Measurements from ENCODE around the gene FBXO39.
"Not testable (repeated sequence)": the region's sequence is repeated elsewhere in the genome, so short reads cannot be mapped to it uniquely, and the experiment has no call there.

FBXO39 gene

DNA sequence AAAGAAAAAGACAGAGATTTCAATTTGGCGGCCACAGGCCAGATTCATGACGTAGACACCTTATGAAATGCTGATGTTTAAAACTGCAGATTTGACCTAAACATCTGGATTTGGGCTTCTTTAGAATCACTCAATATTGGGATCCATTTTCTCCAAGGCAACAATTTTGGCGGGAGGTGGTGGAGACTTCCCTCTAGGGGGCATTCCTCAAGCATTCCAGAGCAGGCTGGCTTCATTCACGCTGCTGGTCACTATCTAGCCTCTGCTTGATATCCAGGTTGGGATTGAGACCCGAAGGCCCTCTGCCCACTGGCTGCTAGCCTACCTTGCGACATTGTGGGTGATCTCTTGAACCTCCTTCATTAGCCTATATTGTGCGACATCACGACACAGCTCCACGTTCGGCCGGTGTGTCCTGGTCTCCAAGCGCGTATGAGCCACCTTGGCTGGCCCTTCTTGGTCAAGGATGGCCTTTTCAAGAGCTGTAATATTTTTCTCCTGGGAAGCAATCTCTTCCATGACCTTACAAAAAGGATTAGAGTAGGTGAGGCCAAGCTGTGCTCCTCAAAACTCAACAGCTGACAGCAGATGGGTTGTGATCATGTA lies 24.5 kb downstream of the FBXO39 start:
- TF ChIP-seq, protein P1, sequence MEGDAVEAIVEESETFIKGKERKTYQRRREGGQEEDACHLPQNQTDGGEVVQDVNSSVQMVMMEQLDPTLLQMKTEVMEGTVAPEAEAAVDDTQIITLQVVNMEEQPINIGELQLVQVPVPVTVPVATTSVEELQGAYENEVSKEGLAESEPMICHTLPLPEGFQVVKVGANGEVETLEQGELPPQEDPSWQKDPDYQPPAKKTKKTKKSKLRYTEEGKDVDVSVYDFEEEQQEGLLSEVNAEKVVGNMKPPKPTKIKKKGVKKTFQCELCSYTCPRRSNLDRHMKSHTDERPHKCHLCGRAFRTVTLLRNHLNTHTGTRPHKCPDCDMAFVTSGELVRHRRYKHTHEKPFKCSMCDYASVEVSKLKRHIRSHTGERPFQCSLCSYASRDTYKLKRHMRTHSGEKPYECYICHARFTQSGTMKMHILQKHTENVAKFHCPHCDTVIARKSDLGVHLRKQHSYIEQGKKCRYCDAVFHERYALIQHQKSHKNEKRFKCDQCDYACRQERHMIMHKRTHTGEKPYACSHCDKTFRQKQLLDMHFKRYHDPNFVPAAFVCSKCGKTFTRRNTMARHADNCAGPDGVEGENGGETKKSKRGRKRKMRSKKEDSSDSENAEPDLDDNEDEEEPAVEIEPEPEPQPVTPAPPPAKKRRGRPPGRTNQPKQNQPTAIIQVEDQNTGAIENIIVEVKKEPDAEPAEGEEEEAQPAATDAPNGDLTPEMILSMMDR (IDR thresholded peaks at IDR 0.05; ENCODE audit: low read depth, low read length): no peak
- DNase-seq (ENCODE audit: extremely low read depth, low read depth): no peak

DNA sequence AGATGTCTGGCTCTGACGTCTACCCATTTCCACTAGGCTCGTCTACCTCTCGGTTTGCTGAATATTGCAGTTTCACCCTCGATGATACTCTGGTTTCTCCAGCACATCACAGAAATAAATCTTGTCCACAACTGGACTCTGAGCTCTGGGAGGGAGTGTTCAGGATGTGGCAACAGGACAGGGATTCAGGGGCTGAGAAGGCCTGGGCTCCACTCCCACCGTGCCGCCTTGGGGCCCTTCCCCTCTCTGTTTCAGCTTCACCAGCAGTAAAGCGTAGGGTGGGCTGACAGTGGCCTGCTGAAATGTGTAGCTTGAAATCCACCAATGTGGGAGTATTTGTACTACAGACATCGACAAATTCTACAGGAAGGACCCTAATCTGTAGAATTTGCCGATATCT lies 35.5 kb downstream of the FBXO39 start:
- TF ChIP-seq, protein P1 (IDR thresholded peaks at IDR 0.05; ENCODE audit: low read depth, low read length): no peak
- no peak for DNase-seq (ENCODE audit: extremely low read depth, low read depth)

DNA sequence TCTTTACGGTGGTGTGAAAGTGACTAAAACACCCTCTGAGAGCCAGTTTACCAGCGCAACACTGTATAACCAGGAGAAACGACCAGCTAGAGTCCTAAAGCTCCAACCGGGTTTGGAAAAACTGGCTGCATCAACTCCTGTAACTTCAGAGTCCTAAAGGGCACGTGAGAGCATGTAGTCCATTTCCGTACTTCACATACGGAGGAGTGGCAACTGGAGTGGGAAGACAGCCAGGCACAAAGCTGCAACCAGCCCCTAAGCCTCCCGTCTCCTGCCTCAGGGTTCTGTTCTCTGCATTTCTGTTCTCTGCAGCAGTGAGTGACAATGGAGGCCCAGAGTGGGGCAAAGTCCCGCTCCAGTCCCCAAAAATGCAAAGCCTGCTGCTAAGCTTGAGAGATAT lies 36.3 kb downstream of the FBXO39 start:
- TF ChIP-seq, protein P1 (IDR thresholded peaks at IDR 0.05; ENCODE audit: low read depth, low read length): no peak
- no peak for DNase-seq (ENCODE audit: extremely low read depth, low read depth)

DNA sequence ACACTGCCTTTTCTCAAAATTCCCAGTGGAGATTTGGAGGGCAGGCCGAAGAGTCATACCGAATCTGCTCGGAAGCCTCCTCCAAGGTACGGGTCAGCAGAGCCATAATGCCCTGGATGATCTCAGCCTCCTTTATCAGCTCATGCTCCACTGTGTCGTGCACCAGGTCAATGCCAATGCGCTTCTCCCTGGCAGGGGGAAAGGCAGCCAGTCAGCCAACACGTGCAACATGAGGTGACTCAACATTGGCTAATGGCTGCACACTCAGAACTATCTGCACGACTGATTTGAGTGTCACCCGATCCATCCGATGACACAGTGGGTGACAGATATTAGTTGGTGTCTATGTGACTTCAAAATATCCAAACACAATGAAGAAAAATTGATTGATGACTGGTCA lies 39.8 kb downstream of the FBXO39 start:
- TF ChIP-seq, protein P1 (IDR thresholded peaks at IDR 0.05; ENCODE audit: low read depth, low read length): no peak
- DNase-seq (ENCODE audit: extremely low read depth, low read depth): no peak

DNA sequence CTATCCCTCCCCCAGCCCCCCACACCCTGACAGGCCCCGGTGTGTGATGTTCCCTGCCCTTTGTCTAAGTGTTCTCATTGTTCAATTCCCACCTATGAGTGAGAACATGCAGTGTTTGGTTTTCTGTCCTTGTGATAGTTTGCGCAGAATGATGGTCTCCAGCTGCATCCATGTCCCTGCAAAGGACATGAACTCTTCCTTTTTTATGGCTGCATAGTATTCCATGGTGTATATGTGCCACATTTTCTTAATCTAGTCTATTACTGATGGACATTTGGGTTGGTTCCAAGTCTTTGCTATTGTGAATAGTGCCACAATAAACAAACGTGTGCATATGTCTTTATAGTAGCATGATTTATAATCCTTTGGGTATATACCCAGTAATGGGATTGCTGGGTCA lies 40.4 kb downstream of the FBXO39 start:
- not testable (repeated sequence) for DNase-seq (ENCODE audit: extremely low read depth, low read depth)

DNA sequence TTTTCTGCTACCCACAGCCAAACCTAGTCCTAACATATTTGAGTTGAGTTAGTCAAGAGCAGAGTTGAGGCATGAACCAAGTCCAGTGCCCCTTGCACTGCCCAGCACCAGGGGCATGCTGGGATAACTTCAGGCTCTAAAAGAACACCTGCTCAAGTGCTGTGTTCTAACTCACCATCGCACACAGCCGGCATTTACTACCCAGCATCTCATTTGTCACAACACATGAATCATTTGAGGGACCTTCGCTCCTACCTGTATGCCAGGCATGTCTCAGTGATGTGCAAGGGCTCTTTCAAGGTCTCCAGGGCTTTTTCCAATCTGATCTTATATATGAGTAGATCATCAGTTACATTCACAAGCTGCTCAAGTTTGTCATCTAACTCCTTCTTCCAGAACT lies 42.9 kb downstream of the FBXO39 start:
- DNase-seq (ENCODE audit: extremely low read depth, low read depth): no peak
- TF ChIP-seq, protein P1 (IDR thresholded peaks at IDR 0.05; ENCODE audit: low read depth, low read length): no peak

DNA sequence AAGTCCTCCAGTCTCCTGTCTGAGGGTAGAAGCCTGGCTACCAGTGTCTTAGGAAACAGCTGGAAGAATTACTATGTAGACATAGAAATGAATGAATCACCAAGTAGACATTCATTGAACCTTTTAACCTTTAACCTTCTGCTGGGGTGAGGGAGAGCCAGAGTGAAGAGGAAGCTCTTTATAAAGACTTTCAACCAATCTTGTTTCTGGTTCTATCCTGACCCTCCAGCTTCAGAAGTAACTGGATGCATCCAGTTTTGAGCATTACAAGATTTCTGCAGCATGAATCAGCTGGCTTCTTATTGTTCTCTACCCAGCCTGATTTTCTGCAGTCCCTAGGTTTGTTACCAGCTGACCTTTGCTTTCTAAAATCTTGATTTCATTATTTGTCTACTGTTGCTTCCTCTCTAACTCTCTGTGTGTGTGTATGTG lies 47.0 kb downstream of the FBXO39 start:
- TF ChIP-seq, protein P1 (IDR thresholded peaks at IDR 0.05; ENCODE audit: low read depth, low read length): no peak
- no peak for DNase-seq (ENCODE audit: extremely low read depth, low read depth)

DNA sequence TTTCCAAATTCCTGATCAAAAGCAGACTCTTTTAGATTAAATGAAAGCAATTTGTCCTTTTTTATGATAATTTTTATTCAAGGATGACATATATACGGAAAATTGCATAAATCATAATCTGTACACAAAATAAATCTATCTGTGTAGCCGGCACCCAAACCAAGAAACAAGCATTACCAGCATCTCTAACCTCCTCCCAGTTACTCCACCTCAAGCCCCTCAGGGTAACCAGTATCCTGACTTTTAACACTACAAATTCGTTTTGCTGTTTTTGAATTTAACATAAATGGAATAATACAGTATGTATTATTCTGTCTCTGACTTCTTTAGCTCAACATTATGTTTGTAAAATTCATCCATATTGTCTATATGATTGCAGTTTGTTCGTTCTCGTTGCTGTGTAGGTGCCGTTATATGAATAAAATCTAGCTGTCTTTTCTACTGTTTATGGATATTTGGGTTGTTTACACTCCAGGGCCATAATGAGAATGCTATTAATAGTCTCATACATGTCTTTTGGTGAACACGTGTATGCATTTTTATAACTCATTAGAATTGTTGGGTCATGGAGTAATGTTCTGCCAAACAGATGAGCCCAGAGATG lies 54.5 kb downstream of the FBXO39 start:
- TF ChIP-seq, protein P1 (IDR thresholded peaks at IDR 0.05; ENCODE audit: low read depth, low read length): no peak
- no peak for DNase-seq (ENCODE audit: extremely low read depth, low read depth)

All from AG09319 (cell line).